ENCODE results near the gene SORT1. TPM values are rescaled to one million over a fixed set of nuclear protein-coding genes. Genes with fewer than 3 reads are reported as not detected.
A peak's percentile ranks its signal among the peaks of the same experiment; 100 is the strongest.

The SORT1 gene
- total and polyA plus RNA-seq, 2 of the 4 experiments (the other 2 are of a cell fraction): 15.8 to 16.7 TPM

- Histone ChIP-seq H2AK9ac (replicated peaks; ENCODE audit: low read depth, low read length, poor library complexity) (peak overlapping the region; percentile 83), H3K9me3 (ENCODE audit: control insufficient read depth, insufficient read depth, low read length) (no peaks in the 10 kb centered on the region), H4K20me1 (ENCODE audit: insufficient read depth, low read length) (no peaks in the 10 kb centered on the region), H3K14ac (replicated peaks; ENCODE audit: low read depth, low read length) (no peak overlapping the region), H3K36me3 (ENCODE audit: control insufficient read depth, insufficient read depth, low read length) (no peaks in the 10 kb centered on the region), H3K27me3 (ENCODE audit: control insufficient read depth, insufficient read depth, low read length) (no peaks in the 10 kb centered on the region), H2BK15ac (ENCODE audit: low read depth, low read length) (no peak overlapping the region), H3K4me1 (ENCODE audit: control insufficient read depth, insufficient read depth, low read length) (no peaks in the 10 kb centered on the region), H3K56ac (ENCODE audit: extremely low read depth, insufficient read depth, low read length) (no peak overlapping the region), H2BK20ac (ENCODE audit: low read depth, low read length) (no peak overlapping the region; the same call in 1 of the 2 replicates), H4K5ac (ENCODE audit: low read depth, low read length) (no peak overlapping the region), H2BK120ac (ENCODE audit: low read depth, low read length) (peak overlapping the region; percentile 57), H4K8ac (ENCODE audit: low read depth in 2 of 2, low read length in 2 of 2) (peak overlapping the region in 1 of 2 experiments; percentile 47; a peak in 1 of 4 replicates), H2BK5ac (ENCODE audit: low read depth, low read length, poor library complexity, severe bottlenecking) (no peak overlapping the region), H3K9ac (ENCODE audit: low read depth, low read length) (no peak overlapping the region), H3K79me1 (ENCODE audit: low read depth in 1 of 2, low read length in 2 of 2) (no peaks in the 10 kb centered on the region), H3K4me3 (ENCODE audit: insufficient read depth, low read depth, low read length) (no peak overlapping the region), H2AK5ac (ENCODE audit: low read depth, low read length) (peak overlapping the region; percentile 73), H4K91ac (ENCODE audit: insufficient read depth, low read depth, low read length) (no peak overlapping the region), H3K18ac (ENCODE audit: low read depth, low read length) (no peak overlapping the region), H2AFZ (replicated peaks; ENCODE audit: low read length, poor library complexity) (peak overlapping the region; percentile 82), H3K27ac (ENCODE audit: insufficient read depth, low read length) (no peak overlapping the region), H3K23ac (ENCODE audit: low read depth, low read length) (no peak overlapping the region), H3K4me2 (ENCODE audit: low read depth, low read length) (no peak overlapping the region), H3K4ac (ENCODE audit: low read depth, low read length) (peak overlapping the region; percentile 61; the same call in 1 of the 2 replicates), H3K9me1 (ENCODE audit: insufficient read depth, low read length) (no peaks in the 10 kb centered on the region; the same call in 1 of the 2 replicates)
- ChIA-PET CTCF (no interaction called here), POLR2A (ENCODE audit: unreplicated experiment) (no interaction called here)
- no peak for DNase-seq
- no TSS peak for BruUV-seq (replicated peaks)
- in situ Hi-C loops (cut with MboI; ENCODE audit: low sequenced_read_pairs) (loop anchor here (10.0 kb wide), 1 partner anchor 272 kb away; the partner anchor contains the start of gene GPR61), dilution Hi-C loops (cut with HindIII; ENCODE audit: low sequenced_read_pairs, unreplicated experiment) (no loop called here), intact Hi-C loops (cut with micrococcal nuclease) (loop anchor here (1.0 to 5.0 kb wide), 4 partner anchors 62 to 269 kb away; a partner anchor contains a TSS)
- 84% methylated on average over 11 of the region's 12 CpGs; no CpG with 5 or more reads in 1 of the 2 experiments for WGBS, 2 experiments (ENCODE audit: extremely low coverage in 2 of 2, insufficient read length in 1 of 2)
- no peak for TF ChIP-seq ELK1 (IDR thresholded peaks at IDR 0.05; ENCODE audit: borderline replicate concordance, low read depth, low read length)
- no peak for TF ChIP-seq BHLHE40 (IDR thresholded peaks at IDR 0.05; ENCODE audit: low read depth, low read length)
- TF ChIP-seq MAZ (IDR thresholded peaks at IDR 0.05; ENCODE audit: borderline replicate concordance, low read depth, low read length): no peak
- no peak for TF ChIP-seq SMC3 (IDR thresholded peaks at IDR 0.05; ENCODE audit: low read depth, low read length)
- TF ChIP-seq NFE2L2 (IDR thresholded peaks at IDR 0.05; ENCODE audit: low read depth, low read length): no peak
- TF ChIP-seq CHD1 (IDR thresholded peaks at IDR 0.05; ENCODE audit: low read depth, low read length): no peak
- TF ChIP-seq RFX5 (IDR thresholded peaks at IDR 0.05; ENCODE audit: low read depth, low read length): no peak
- TF ChIP-seq MAFK (IDR thresholded peaks at IDR 0.05; ENCODE audit: low read depth, low read length): no peak
- ATAC-seq (ENCODE audit: low read depth): no peak
These were observed 134.5 kb downstream of the SORT1 start for GRCh38 chr1:109263234-109263596.
